ENCODE measurements around the gene CDC42EP5.

DNA sequence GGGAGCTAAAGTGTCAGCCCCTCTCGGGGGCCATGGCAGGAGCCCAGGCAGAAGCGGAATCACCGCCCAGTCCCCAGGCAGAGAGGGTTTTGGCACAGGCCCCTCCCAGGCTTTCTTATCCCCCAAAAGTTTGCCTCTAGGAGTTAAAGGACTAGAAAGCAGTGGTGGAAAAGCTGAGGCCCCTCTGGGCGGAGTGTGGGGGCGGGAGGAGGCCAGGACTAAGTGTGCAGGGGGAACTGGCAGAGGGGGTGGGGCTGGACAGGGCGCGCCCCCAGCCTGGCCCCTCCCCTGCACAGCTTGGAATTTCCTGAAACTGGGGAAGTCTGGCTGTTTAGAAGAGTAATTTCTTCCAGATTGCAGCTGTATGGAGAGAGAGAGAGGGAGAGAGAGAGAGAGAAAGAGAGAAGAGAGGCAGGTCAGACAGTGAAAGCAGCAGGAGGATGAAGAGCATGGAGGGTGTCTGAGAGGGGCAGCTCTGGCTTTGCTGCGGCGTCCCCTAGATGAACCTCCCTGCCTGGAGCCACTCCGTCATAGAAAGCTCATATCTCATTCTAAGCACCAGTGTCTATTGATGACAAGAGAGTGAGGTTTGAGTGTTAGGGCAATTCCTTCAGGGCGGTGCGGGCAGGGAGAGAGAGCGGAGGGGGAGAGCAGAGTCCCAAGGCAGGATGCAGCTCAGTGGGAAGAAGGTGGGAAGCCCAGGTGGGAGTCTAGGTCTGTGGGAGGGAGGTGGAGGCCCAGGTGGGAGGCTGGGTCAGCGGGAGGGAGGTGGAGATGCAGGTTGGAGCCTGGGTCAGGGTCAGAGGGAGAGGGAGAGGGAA lies at the start of gene CDC42EP5:
- TF ChIP-seq IRF2 (CRISPR knock-in tag; IDR thresholded peaks at IDR 0.05; ENCODE audit: borderline replicate concordance, low read depth), result no peak
- no peak for TF ChIP-seq SP1 (CRISPR knock-in tag; conservative IDR thresholded peaks at IDR 0.05)
- no peak for TF ChIP-seq NFATC4 (CRISPR knock-in tag; IDR thresholded peaks at IDR 0.05)
- TF ChIP-seq, protein P1, sequence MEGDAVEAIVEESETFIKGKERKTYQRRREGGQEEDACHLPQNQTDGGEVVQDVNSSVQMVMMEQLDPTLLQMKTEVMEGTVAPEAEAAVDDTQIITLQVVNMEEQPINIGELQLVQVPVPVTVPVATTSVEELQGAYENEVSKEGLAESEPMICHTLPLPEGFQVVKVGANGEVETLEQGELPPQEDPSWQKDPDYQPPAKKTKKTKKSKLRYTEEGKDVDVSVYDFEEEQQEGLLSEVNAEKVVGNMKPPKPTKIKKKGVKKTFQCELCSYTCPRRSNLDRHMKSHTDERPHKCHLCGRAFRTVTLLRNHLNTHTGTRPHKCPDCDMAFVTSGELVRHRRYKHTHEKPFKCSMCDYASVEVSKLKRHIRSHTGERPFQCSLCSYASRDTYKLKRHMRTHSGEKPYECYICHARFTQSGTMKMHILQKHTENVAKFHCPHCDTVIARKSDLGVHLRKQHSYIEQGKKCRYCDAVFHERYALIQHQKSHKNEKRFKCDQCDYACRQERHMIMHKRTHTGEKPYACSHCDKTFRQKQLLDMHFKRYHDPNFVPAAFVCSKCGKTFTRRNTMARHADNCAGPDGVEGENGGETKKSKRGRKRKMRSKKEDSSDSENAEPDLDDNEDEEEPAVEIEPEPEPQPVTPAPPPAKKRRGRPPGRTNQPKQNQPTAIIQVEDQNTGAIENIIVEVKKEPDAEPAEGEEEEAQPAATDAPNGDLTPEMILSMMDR (IDR thresholded peaks at IDR 0.05), result no peak
- no peak for TF ChIP-seq FOXP4 (CRISPR knock-in tag; IDR thresholded peaks at IDR 0.05)
- TF ChIP-seq ZNF263 (CRISPR knock-in tag; IDR thresholded peaks at IDR 0.05; ENCODE audit: low read depth), result no peak
- no peak for TF ChIP-seq RELA (CRISPR knock-in tag; IDR thresholded peaks at IDR 0.05; ENCODE audit: borderline replicate concordance)
- no peak for TF ChIP-seq ATF3 (CRISPR knock-in tag; conservative IDR thresholded peaks at IDR 0.05)
